ENCODE data around the gene TEK.
"Not testable (repeated sequence)": the region's sequence is repeated elsewhere in the genome, so short reads cannot be mapped to it uniquely, and the experiment has no call there.

TEK gene

GRCh38 chr9:27203783-27204182, 94.8 kb downstream of the TEK start:
- Mint-ChIP-seq H3K36me3 (ENCODE audit: low read depth) (no peaks in the 10 kb centered on the region), H3K4me1 (ENCODE audit: low read depth) (no peaks in the 10 kb centered on the region)

GRCh38 chr9:27204578-27204977, 95.6 kb downstream of the TEK start:
- Mint-ChIP-seq H3K27ac (no peak overlapping the region), H3K9me3 (no peaks in the 10 kb centered on the region), H3K36me3 (ENCODE audit: low read depth) (no peaks in the 10 kb centered on the region), H3K27me3 (ENCODE audit: low read depth) (no peaks in the 10 kb centered on the region), H3K4me3 (no peak overlapping the region), H3K4me1 (ENCODE audit: low read depth) (no peaks in the 10 kb centered on the region)

More at GRCh38 chr9:27203783-27204182, 94.8 kb downstream of the TEK start:
- Mint-ChIP-seq H3K4me3 (no peak overlapping the region), H3K27ac (no peak overlapping the region), H3K9me3 (no peaks in the 10 kb centered on the region), H3K27me3 (ENCODE audit: low read depth) (no peaks in the 10 kb centered on the region)

DNA sequence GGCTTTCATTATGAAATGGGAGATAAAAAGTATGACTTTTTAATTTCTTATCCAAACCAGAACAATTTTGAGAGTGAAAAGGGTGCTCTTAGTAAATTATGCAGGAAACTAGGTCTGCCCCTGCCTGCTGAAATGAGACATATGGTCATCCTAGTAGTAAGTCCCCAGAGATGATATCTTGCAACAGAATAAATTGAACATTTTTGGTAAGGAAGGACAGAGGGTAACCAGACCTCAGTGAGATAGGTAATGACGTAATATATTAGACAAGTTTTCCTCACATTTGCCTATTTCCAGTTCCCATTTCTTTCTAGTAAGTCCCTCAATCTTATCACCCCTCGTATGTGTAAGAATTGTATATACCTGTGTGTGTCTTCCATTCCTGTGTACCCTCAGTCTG, 96.2 kb downstream of the TEK start:
- H3K4me3 Mint-ChIP-seq, result no peak overlapping the region
- no peaks in the 10 kb centered on the region for H3K36me3 Mint-ChIP-seq (ENCODE audit: low read depth)
- no peak overlapping the region for H3K27ac Mint-ChIP-seq
- no peaks in the 10 kb centered on the region for H3K9me3 Mint-ChIP-seq
- H3K27me3 Mint-ChIP-seq (ENCODE audit: low read depth), result no peaks in the 10 kb centered on the region
- H3K4me1 Mint-ChIP-seq (ENCODE audit: low read depth), result no peaks in the 10 kb centered on the region

- Mint-ChIP-seq H3K27ac (no peak overlapping the region), H3K4me3 (no peak overlapping the region), H3K27me3 (ENCODE audit: low read depth) (no peaks in the 10 kb centered on the region), H3K9me3 (no peaks in the 10 kb centered on the region), H3K36me3 (ENCODE audit: low read depth) (no peaks in the 10 kb centered on the region), H3K4me1 (ENCODE audit: low read depth) (no peaks in the 10 kb centered on the region)
These were observed 97.0 kb downstream of the TEK start for GRCh38 chr9:27206041-27206440.

GRCh38 chr9:27209034-27209433, 100.0 kb downstream of the TEK start:
- H3K4me1 Mint-ChIP-seq (ENCODE audit: low read depth), result no peaks in the 10 kb centered on the region
- H3K36me3 Mint-ChIP-seq (ENCODE audit: low read depth), result no peaks in the 10 kb centered on the region
- H3K4me3 Mint-ChIP-seq, result no peak overlapping the region
- H3K9me3 Mint-ChIP-seq, result no peaks in the 10 kb centered on the region
- no peak overlapping the region for H3K27ac Mint-ChIP-seq
- no peaks in the 10 kb centered on the region for H3K27me3 Mint-ChIP-seq (ENCODE audit: low read depth)

- no peaks in the 10 kb centered on the region for H3K4me1 Mint-ChIP-seq (ENCODE audit: low read depth)
- no peak overlapping the region for H3K27ac Mint-ChIP-seq
- H3K9me3 Mint-ChIP-seq, result no peaks in the 10 kb centered on the region
- no peaks in the 10 kb centered on the region for H3K36me3 Mint-ChIP-seq (ENCODE audit: low read depth)
- no peaks in the 10 kb centered on the region for H3K27me3 Mint-ChIP-seq (ENCODE audit: low read depth)
- H3K4me3 Mint-ChIP-seq, result no peak overlapping the region
These were observed 101.6 kb downstream of the TEK start for GRCh38 chr9:27210588-27210987.

DNA sequence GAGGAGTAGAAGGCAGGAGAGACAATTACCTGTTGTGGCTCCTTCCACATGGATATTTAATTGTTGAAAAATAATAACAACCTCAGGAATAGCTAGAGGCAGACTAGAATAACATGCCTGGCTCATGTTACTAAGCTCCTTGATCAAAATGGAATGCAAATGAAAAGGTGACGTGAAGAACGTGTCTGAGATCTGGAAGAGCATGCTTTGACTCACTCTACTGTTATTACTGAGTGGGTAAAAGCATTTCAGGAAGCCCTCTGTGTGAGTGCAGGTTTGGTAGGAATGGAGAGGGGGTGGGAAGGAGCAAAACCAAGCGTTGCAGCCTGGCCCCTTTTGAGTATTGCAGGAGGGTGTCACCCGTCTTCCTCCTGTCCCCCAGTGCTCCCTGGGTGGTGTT, 103.2 kb downstream of the TEK start:
- no peak overlapping the region for H3K27ac Mint-ChIP-seq
- no peaks in the 10 kb centered on the region for H3K36me3 Mint-ChIP-seq (ENCODE audit: low read depth)
- H3K9me3 Mint-ChIP-seq, result no peaks in the 10 kb centered on the region
- no peaks in the 10 kb centered on the region for H3K27me3 Mint-ChIP-seq (ENCODE audit: low read depth)
- no peak overlapping the region for H3K4me3 Mint-ChIP-seq
- no peaks in the 10 kb centered on the region for H3K4me1 Mint-ChIP-seq (ENCODE audit: low read depth)

DNA sequence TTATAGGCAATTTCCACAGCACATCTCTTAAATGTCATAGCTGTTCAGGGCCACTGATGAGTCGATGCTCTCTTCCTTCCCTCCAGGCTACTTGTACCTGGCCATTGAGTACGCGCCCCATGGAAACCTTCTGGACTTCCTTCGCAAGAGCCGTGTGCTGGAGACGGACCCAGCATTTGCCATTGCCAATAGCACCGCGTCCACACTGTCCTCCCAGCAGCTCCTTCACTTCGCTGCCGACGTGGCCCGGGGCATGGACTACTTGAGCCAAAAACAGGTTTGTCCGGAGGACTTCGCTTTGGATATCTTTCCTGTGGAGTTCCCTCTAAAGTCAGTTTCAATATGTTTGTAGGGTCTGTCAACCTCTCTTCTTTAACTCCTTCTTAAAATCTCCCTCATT, 103.6 kb downstream of the TEK start:
- Mint-ChIP-seq H3K27ac (no peak overlapping the region), H3K27me3 (ENCODE audit: low read depth) (no peaks in the 10 kb centered on the region), H3K36me3 (ENCODE audit: low read depth) (no peaks in the 10 kb centered on the region), H3K4me3 (no peak overlapping the region), H3K4me1 (ENCODE audit: low read depth) (no peaks in the 10 kb centered on the region), H3K9me3 (no peaks in the 10 kb centered on the region)

GRCh38 chr9:27227192-27227591, 118.2 kb downstream of the TEK start:
- no peaks in the 10 kb centered on the region for H3K4me1 Mint-ChIP-seq (ENCODE audit: low read depth)
- H3K9me3 Mint-ChIP-seq, result peaks cover 4% of the 10 kb centered on the region
- H3K27ac Mint-ChIP-seq, result no peak overlapping the region
- H3K27me3 Mint-ChIP-seq (ENCODE audit: low read depth), result no peaks in the 10 kb centered on the region
- H3K4me3 Mint-ChIP-seq, result no peak overlapping the region
- no peaks in the 10 kb centered on the region for H3K36me3 Mint-ChIP-seq (ENCODE audit: low read depth)

GRCh38 chr9:27239648-27240047, 130.6 kb downstream of the TEK start:
- not testable (repeated sequence) for H3K9me3 Mint-ChIP-seq; H3K27me3 Mint-ChIP-seq (ENCODE audit: low read depth); H3K36me3 Mint-ChIP-seq (ENCODE audit: low read depth); H3K4me3 Mint-ChIP-seq; H3K4me1 Mint-ChIP-seq (ENCODE audit: low read depth); H3K27ac Mint-ChIP-seq

DNA sequence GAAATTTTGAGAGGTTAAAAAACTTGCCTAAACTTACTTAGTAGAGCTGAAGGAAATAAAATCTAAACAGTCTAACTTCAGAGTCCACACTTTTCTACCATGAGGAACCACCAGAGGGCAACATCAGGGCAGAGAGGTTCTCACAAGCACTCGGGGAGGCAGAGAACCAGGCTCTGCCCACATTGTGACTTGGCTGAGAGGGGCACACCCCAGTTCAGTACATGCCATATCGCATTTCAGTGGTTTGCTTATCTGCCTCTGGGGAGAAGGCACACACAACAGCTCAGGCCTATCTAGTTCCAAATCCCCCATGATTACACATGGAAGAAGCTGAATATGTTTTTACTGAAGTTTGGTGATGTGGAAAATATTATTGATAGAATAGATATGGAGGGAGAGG, 138.7 kb downstream of the TEK start:
- peaks cover 7% of the 10 kb centered on the region for H3K27me3 Mint-ChIP-seq (ENCODE audit: low read depth)
- H3K4me3 Mint-ChIP-seq, result no peak overlapping the region
- H3K9me3 Mint-ChIP-seq, result no peaks in the 10 kb centered on the region
- no peaks in the 10 kb centered on the region for H3K4me1 Mint-ChIP-seq (ENCODE audit: low read depth)
- no peak overlapping the region for H3K27ac Mint-ChIP-seq
- H3K36me3 Mint-ChIP-seq (ENCODE audit: low read depth), result no peaks in the 10 kb centered on the region

- no peaks in the 10 kb centered on the region for H3K36me3 Mint-ChIP-seq (ENCODE audit: low read depth)
- H3K4me3 Mint-ChIP-seq, result no peak overlapping the region
- peaks cover 7% of the 10 kb centered on the region for H3K27me3 Mint-ChIP-seq (ENCODE audit: low read depth)
- H3K27ac Mint-ChIP-seq, result no peak overlapping the region
- no peaks in the 10 kb centered on the region for H3K9me3 Mint-ChIP-seq
- H3K4me1 Mint-ChIP-seq (ENCODE audit: low read depth), result no peaks in the 10 kb centered on the region
These were observed 139.7 kb downstream of the TEK start for GRCh38 chr9:27248702-27249101.

DNA sequence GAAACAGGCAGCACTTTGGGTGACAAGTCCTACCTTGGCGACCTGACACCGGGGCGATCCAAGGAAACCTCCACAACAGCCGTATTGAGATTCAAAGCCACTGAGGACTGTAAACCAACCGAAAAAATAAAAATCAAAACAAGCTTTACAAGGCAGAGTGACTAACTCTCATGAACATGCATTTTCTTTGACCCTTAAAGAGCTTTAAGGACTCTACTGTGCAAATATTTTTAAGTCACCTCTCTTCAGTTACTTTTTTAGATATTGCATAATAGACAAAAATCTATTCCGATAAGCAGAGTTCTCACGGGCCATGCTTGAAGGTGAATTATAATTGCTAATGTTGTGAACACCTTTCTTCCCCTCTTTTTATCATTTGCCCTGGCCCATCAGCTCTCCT, 149.6 kb downstream of the TEK start:
- no peaks in the 10 kb centered on the region for H3K27me3 Mint-ChIP-seq (ENCODE audit: low read depth)
- no peak overlapping the region for H3K4me3 Mint-ChIP-seq
- no peaks in the 10 kb centered on the region for H3K36me3 Mint-ChIP-seq (ENCODE audit: low read depth)
- H3K4me1 Mint-ChIP-seq (ENCODE audit: low read depth), result no peaks in the 10 kb centered on the region
- H3K27ac Mint-ChIP-seq, result no peak overlapping the region
- H3K9me3 Mint-ChIP-seq, result no peaks in the 10 kb centered on the region

DNA sequence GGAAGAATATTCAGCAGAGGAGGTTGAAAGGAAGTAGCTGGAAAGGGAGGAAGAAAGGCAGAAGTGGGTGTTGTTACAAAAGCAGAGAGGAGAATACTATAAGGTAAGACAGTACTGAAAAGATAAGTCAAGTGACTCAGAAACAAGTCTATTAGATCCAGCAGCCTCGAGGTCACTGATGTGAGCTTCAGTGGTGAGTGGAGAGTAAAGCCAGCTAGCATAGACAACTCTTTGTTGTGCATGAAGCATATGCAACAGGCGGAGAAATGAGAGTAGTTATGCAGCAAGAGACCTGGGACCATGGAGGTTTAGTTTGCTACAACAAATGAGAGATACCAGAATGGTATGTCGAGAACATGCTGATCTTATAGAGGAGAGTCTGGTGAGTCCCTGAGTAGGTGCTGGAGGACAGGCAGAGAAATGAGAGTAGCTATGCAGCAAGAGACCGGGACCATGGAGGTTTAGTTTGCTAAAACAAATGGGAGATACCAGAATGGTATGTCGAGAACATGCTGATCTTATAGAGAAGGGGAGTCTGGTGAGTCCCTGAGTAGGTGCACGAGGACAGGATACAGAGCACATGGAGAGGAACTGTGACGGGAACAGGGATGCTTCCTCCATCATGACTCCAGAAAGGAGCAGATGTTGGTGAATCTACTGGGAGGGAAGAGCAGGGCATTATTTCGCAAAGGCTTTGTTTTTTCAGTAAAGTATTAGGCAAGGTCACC, 151.9 kb downstream of the TEK start:
- Mint-ChIP-seq H3K4me3 (no peak overlapping the region), H3K4me1 (ENCODE audit: low read depth) (no peaks in the 10 kb centered on the region), H3K27ac (no peak overlapping the region), H3K36me3 (ENCODE audit: low read depth) (no peaks in the 10 kb centered on the region), H3K9me3 (no peaks in the 10 kb centered on the region), H3K27me3 (ENCODE audit: low read depth) (no peaks in the 10 kb centered on the region)

DNA sequence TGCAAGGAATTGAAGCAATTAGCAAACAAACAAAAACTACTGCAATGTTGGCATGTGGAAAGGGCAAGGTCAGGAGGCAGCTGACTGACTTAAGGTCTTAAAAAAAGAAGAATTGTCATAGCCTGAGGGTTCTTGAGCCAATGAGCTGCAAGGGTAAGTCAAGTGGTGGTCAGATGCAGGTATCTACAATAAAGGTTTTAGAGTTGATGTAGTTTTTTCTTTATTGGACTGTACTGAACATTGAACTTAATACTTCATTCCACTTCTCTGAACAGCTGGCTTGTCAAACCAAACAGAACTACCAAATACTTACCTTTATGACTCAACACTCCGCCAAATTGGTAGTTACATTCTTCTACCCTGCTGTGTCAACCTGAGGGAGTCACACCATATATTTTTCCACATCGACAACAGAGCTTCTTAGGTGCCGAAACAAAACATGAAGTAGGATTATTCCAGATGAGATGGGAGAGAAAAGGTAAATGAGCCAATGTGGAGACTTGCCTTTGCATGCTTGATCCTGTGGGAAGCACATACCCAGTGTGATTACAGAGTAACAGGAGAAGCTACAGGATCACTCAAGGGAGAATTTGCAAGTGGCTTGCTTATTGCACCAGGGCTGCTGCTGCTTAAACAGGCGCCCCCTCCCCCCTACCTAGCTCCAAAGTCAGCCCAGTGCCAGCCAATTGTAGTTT, 152.6 kb downstream of the TEK start:
- no peaks in the 10 kb centered on the region for H3K4me1 Mint-ChIP-seq (ENCODE audit: low read depth)
- H3K9me3 Mint-ChIP-seq, result no peaks in the 10 kb centered on the region
- no peaks in the 10 kb centered on the region for H3K36me3 Mint-ChIP-seq (ENCODE audit: low read depth)
- H3K4me3 Mint-ChIP-seq, result no peak overlapping the region
- no peaks in the 10 kb centered on the region for H3K27me3 Mint-ChIP-seq (ENCODE audit: low read depth)
- no peak overlapping the region for H3K27ac Mint-ChIP-seq
